Breast epithelium (tissue), 4 donors: ENCODE data around the gene TSNAX. TPM values are rescaled to one million over a fixed set of nuclear protein-coding genes. Genes with fewer than 3 reads are reported as not detected.

Experiments
- DNase-seq, 2 donors: peaks; one replicate each; pipeline ENCODE4 v3.0.0-alpha.2; 2019; ENCODE audit warnings: low spot score in 2 of 2
- H3K27ac ChIP-seq, 2 donors: fragments of 200-600 bp; sonication (generic) in 1 of 2; one replicate each; pipeline ENCODE4 v1.5.1; 2016 to 2019; ENCODE audit warnings: mild to moderate bottlenecking in 1 of 2
- H3K27me3 ChIP-seq, 2 donors: fragments of 200-600 bp; sonication (generic) in 1 of 2; one replicate each; pipeline versions ENCODE4 v1.5.1 to v1.6.0; 2017 to 2019; ENCODE audit warnings: control low read depth in 1 of 2, mild to moderate bottlenecking in 1 of 2
- H3K36me3 ChIP-seq: fragments of 200-600 bp; one replicate; pipeline ENCODE4 v1.5.1; 2019
- H3K4me1 ChIP-seq, 2 donors: fragments of 200-600 bp; sonication (generic); one replicate each; pipeline ENCODE4 v1.5.1; 2016 to 2019; ENCODE audit warnings: control low read depth in 1 of 2
- H3K4me3 ChIP-seq, 3 donors: fragments of 200-600 bp; sonication (generic); 1 replicate in 2 of 3; 2 replicates in 1 of 3; pipeline ENCODE4 v1.5.1; 2016 to 2019; ENCODE audit warnings: mild to moderate bottlenecking in 3 of 3, moderate library complexity in 2 of 3
- H3K9me3 ChIP-seq, 2 donors: fragments of 200-600 bp; sonication (generic) in 1 of 2; one replicate each; pipeline ENCODE4 v1.5.1; 2016 to 2019; ENCODE audit warnings: control low read depth in 1 of 2
- POLR2A ChIP-seq: fragments of 450-650 bp; IDR thresholded peaks from one replicate; pipeline ENCODE4 v1.6.1; 2016; ENCODE audit warnings: antibody characterized with exemption, mild to moderate bottlenecking, moderate library complexity
- POLR2AphosphoS5 ChIP-seq, 3 donors: sonication (generic); formaldehyde crosslinking; IDR thresholded peaks; one replicate each; pipeline ENCODE4 v1.6.1; 2017; ENCODE audit warnings: antibody characterized with exemption in 3 of 3
- intact Hi-C: fragments of 100-400 bp; cut with DNase I; formaldehyde crosslinking; loops from one replicate; pipeline ENCODE4 v1.15.1; 2023; ENCODE audit warnings: low total_unique reads
- total RNA-seq, 3 donors: library from RNA; depleted of rRNA; stranded (reverse); fragments of >200 nt; gene quantifications; one replicate each; pipeline ENCODE4 v1.1.0, GENCODE V29; 2016
- TF ChIP-seq, protein P1 (sequence below), 3 donors: fragments of 450-650 bp; IDR thresholded peaks; one replicate each; pipeline ENCODE4 v1.5.1; 2016 to 2017; ENCODE audit warnings: antibody characterized with exemption in 3 of 3, mild to moderate bottlenecking in 3 of 3, moderate library complexity in 3 of 3

TSNAX gene
- total RNA-seq, 3 donors from 2014 or later: 26.9 to 35.6 (median 28.2) TPM

DNA sequence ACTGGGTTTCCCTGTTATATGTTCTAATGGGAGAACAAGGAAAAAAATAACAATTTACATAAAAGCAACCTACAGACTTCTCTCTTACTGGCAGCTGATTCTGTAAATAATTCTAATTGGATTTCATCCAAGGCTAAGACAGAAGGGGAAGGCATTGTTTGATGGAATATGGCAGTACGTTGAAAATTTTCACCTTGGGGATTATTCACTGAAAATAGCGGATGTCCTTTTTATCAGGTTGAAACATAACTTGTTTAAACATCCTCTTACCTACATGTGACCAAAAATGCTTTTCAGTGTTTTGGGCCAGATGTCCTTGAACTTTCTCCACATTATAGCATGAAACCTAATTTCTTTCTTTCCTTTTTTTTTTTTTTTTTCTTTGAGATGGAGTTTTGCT is 24.9 kb downstream of the TSNAX start:
- no peaks in the 10 kb centered on the region for H3K27me3 ChIP-seq
- no peaks in the 10 kb centered on the region for H3K36me3 ChIP-seq
- TF ChIP-seq, protein P1, sequence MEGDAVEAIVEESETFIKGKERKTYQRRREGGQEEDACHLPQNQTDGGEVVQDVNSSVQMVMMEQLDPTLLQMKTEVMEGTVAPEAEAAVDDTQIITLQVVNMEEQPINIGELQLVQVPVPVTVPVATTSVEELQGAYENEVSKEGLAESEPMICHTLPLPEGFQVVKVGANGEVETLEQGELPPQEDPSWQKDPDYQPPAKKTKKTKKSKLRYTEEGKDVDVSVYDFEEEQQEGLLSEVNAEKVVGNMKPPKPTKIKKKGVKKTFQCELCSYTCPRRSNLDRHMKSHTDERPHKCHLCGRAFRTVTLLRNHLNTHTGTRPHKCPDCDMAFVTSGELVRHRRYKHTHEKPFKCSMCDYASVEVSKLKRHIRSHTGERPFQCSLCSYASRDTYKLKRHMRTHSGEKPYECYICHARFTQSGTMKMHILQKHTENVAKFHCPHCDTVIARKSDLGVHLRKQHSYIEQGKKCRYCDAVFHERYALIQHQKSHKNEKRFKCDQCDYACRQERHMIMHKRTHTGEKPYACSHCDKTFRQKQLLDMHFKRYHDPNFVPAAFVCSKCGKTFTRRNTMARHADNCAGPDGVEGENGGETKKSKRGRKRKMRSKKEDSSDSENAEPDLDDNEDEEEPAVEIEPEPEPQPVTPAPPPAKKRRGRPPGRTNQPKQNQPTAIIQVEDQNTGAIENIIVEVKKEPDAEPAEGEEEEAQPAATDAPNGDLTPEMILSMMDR (IDR thresholded peaks at IDR 0.05): no peak
- TF ChIP-seq POLR2AphosphoS5 (IDR thresholded peaks at IDR 0.05): no peak
- no peak for TF ChIP-seq POLR2A
- no peak overlapping the region for H3K4me3 ChIP-seq
- H3K27ac ChIP-seq: no peak overlapping the region
- intact Hi-C loops: no loop called here
- H3K4me1 ChIP-seq: no peaks in the 10 kb centered on the region
- no peak for DNase-seq
- H3K9me3 ChIP-seq: no peaks in the 10 kb centered on the region

- no peak overlapping the region for H3K27ac ChIP-seq
- H3K4me3 ChIP-seq: no peak overlapping the region
- TF ChIP-seq, protein P1 (IDR thresholded peaks at IDR 0.05): no peak
- no peak for TF ChIP-seq POLR2A
- TF ChIP-seq POLR2AphosphoS5 (IDR thresholded peaks at IDR 0.05): no peak
- intact Hi-C loops: no loop called here
- no peaks in the 10 kb centered on the region for H3K4me1 ChIP-seq
- no peaks in the 10 kb centered on the region for H3K27me3 ChIP-seq
- no peaks in the 10 kb centered on the region for H3K36me3 ChIP-seq
- DNase-seq: no peak
- no peaks in the 10 kb centered on the region for H3K9me3 ChIP-seq
Observed at GRCh38 chr1:231554969-231555368, 26.5 kb downstream of the TSNAX start.

DNA sequence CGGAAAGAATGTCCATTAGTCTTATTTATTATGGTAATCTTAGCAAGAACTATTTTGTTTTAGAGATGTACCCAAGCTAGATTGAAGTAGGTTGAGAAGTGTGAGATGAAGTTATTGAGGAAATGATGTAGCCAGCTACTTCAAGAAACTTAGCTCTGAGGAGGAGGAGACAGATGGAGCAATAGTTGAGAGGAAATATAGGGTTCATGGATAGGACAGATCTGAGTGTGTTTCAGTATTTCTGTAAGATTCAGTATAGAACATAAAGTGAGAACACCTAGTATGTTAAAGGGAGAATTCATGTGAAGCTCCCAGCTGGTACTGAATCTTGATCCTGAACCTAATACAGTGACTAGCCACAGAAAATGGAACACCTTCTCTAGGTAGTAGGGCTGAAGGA is 28.9 kb downstream of the TSNAX start:
- H3K27ac ChIP-seq: no peak overlapping the region
- H3K9me3 ChIP-seq: no peaks in the 10 kb centered on the region
- no peaks in the 10 kb centered on the region for H3K4me1 ChIP-seq
- no peak overlapping the region for H3K4me3 ChIP-seq
- H3K27me3 ChIP-seq: no peaks in the 10 kb centered on the region
- H3K36me3 ChIP-seq: no peaks in the 10 kb centered on the region
- intact Hi-C loops: no loop called here
- TF ChIP-seq POLR2A (no peak), POLR2AphosphoS5 (IDR thresholded peaks at IDR 0.05) (no peak)
- TF ChIP-seq, protein P1 (IDR thresholded peaks at IDR 0.05): no peak
- DNase-seq: no peak

DNA sequence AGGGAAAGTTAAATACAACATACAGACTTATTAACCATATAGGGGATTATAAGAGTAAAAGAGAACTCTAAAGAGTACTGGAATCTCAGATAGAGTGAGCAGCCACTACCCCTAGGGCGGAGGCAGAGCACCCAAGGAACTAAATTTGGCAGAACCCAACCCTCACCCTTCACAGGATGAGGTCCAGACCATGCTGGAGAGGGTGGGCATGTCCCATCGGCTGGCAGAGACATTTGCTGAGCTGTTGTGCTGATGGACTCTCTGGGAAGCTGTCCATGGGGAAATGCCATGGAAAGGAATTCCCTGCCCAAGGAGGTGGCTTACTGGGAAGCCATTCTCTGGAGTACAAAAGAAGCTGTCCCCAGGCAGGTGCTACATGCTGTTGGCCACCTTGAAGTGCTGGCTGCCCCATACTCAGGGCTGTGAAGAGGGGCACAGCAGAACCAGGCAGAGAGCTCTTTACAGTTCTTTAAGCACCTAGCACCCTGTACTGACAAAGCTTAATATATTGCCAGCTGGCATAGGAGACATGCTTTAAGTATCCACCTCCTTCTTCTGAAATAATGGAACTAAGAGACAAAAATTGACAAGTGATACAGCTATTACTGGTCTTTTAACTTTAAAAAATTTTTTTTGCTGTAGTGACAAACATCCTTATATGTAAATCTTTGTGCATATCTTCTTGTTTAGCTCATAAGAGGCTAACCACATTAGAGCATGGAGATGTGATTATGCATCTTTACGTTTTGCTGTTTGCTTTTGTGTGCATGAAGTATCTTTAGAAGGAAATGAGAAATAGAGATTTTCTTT is 29.6 kb downstream of the TSNAX start:
- H3K27me3 ChIP-seq: no peaks in the 10 kb centered on the region
- no peak overlapping the region for H3K4me3 ChIP-seq
- no peaks in the 10 kb centered on the region for H3K9me3 ChIP-seq
- peak overlapping the region in 1 of 2 donors; percentile 10 for H3K27ac ChIP-seq
- DNase-seq: no peak
- no peak for TF ChIP-seq POLR2A
- TF ChIP-seq, protein P1 (IDR thresholded peaks at IDR 0.05): no peak
- TF ChIP-seq POLR2AphosphoS5 (IDR thresholded peaks at IDR 0.05): no peak
- intact Hi-C loops: no loop called here
- H3K36me3 ChIP-seq: no peaks in the 10 kb centered on the region
- no peaks in the 10 kb centered on the region for H3K4me1 ChIP-seq

DNA sequence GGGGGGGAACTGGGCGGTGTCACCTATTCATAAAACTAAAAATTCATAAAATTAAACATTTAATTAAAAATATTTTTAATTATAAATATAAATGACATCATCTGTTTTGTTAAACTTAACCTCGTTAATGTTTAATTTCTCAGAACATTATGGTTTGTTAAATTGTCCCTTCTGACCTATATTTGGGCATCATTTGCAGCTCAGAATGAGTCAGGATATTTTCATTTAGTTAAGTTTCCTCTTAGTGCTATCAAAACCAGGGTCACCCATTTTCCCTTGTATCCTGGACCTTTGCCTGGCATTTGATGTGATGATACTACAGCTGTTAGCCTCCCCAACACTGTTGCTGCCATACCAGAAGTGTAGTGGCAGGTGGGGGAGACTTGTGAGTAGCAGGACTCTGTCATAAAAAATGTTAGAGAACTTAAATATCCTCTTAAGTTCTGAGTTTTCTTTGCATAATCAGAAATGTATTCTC is 30.3 kb downstream of the TSNAX start:
- H3K27ac ChIP-seq: no peak overlapping the region
- intact Hi-C loops: no loop called here

More for the DNA sequence above, 30.3 kb downstream of the TSNAX start:
- H3K27me3 ChIP-seq: no peaks in the 10 kb centered on the region
- no peak for DNase-seq
- H3K36me3 ChIP-seq: no peaks in the 10 kb centered on the region
- TF ChIP-seq, protein P1 (IDR thresholded peaks at IDR 0.05): no peak
- no peak for TF ChIP-seq POLR2A
- TF ChIP-seq POLR2AphosphoS5 (IDR thresholded peaks at IDR 0.05): no peak
- no peak overlapping the region for H3K4me3 ChIP-seq
- no peaks in the 10 kb centered on the region for H3K4me1 ChIP-seq
- H3K9me3 ChIP-seq: no peaks in the 10 kb centered on the region
